Endothelial cell of umbilical vein (primary cell): Measurements from ENCODE around the gene VPS33B. TPM values are rescaled to one million over a fixed set of nuclear protein-coding genes. Genes with fewer than 3 reads are reported as not detected.

Experiments used
- BruUV-seq: library from RNA; stranded (reverse); fragments of 400-500 nt; replicated peaks from 2 replicates; lab custom pipeline; 2021; lab: Mats Ljungman, UMichigan
- CTCF ChIA-PET: fragments of 300-600, 350-600 bp; sonication (Branson Sonifier 250); formaldehyde crosslinking; loops from one replicate; lab custom pipeline; 2021; ENCODE audit warnings: antibody characterized with exemption, inconsistent platforms; lab: Charles Lee
- POLR2A ChIA-PET: fragments of 300-600, 350-600 bp; sonication (Branson Sonifier 250); formaldehyde crosslinking; loops from one replicate; lab custom pipeline; 2021; ENCODE audit warnings: antibody characterized with exemption, inconsistent platforms; lab: Charles Lee
- DNase-seq: peaks from one replicate; pipeline ENCODE4 v3.0.0-alpha.2; 2011; ENCODE audit warnings: low read depth, low spot score
- FAIRE-seq: peaks from 2 replicates; lab custom pipeline; 2011; peaks lifted over from hg19 to GRCh38; lab: Jason Lieb, UNC
- H2AFZ ChIP-seq: 2 replicates; pipeline ENCODE4 v1.6.0; 2012; ENCODE audit warnings: low read depth, low read length, control low read depth, inconsistent platforms
- H3K27ac ChIP-seq: 2 replicates; pipeline ENCODE4 v1.5.1; 2011; ENCODE audit warnings: low read depth, mild to moderate bottlenecking, control low read depth, low read length, moderate library complexity; ENCODE audit not compliant: insufficient read depth
- H3K27me3 ChIP-seq, 2 experiments: 2 replicates each; pipeline versions ENCODE4 v1.6.0 to v1.6.1; 2011; ENCODE audit warnings: low read length in 2 of 2, mixed read lengths in 1 of 2; ENCODE audit not compliant: control insufficient read depth in 2 of 2, insufficient read depth in 2 of 2
- H3K36me3 ChIP-seq, 2 experiments: 2 replicates in 1 of 2; 3 replicates in 1 of 2; pipeline ENCODE4 v1.5.1; 2011; ENCODE audit warnings: low read length in 2 of 2, mild to moderate bottlenecking in 1 of 2, moderate library complexity in 1 of 2; ENCODE audit not compliant: control insufficient read depth in 2 of 2, insufficient read depth in 2 of 2; ENCODE audit errors: extremely low read depth in 1 of 2
- H3K4me1 ChIP-seq: 3 replicates; pipeline ENCODE4 v1.5.1; 2011; ENCODE audit warnings: mild to moderate bottlenecking, low read length; ENCODE audit not compliant: control insufficient read depth, insufficient read depth; ENCODE audit errors: extremely low read depth
- H3K4me2 ChIP-seq: 2 replicates; pipeline ENCODE4 v1.6.1; 2011; ENCODE audit warnings: low read length, control low read depth, mixed read lengths; ENCODE audit not compliant: insufficient read depth
- H3K4me3 ChIP-seq, 3 experiments: fragments of 200-600 bp in 1 of 3; sonication (generic), shearing (Covaris generic) in 1 of 3; replicated peaks in 1 of 3; 2 replicates each; pipeline ENCODE4 v1.5.1; 2011 to 2016; ENCODE audit warnings: control low read depth in 3 of 3, low read length in 3 of 3, mild to moderate bottlenecking in 2 of 3, inconsistent platforms in 1 of 3, low read depth in 1 of 3, moderate library complexity in 1 of 3; ENCODE audit not compliant: insufficient read depth in 1 of 3
- H3K79me2 ChIP-seq: 2 replicates; pipeline ENCODE4 v1.6.0; 2012; ENCODE audit warnings: low read length, inconsistent platforms; ENCODE audit not compliant: control insufficient read depth, insufficient read depth
- H3K9ac ChIP-seq: replicated peaks from 2 replicates; pipeline ENCODE3; 2011; ENCODE audit warnings: low read length, control low read depth; ENCODE audit not compliant: insufficient read depth; ENCODE audit errors: extremely low read depth
- H3K9me1 ChIP-seq: replicated peaks from 3 replicates; pipeline ENCODE4 v1.6.0; 2011; ENCODE audit warnings: mild to moderate bottlenecking, low read length; ENCODE audit not compliant: control insufficient read depth, insufficient read depth; ENCODE audit errors: extremely low read depth
- H3K9me3 ChIP-seq: replicated peaks from 2 replicates; pipeline ENCODE4 v1.5.1; 2012; ENCODE audit warnings: low read length, inconsistent platforms; ENCODE audit not compliant: control insufficient read depth, insufficient read depth
- H4K20me1 ChIP-seq: replicated peaks from 2 replicates; pipeline ENCODE3; 2011; ENCODE audit warnings: mild to moderate bottlenecking, low read length; ENCODE audit not compliant: control insufficient read depth, insufficient read depth; ENCODE audit errors: extremely low read depth
- EZH2 ChIP-seq: IDR thresholded peaks from 2 replicates; pipeline ENCODE4 v1.6.1; 2012; ENCODE audit warnings: borderline replicate concordance, low read depth, mild to moderate bottlenecking, moderate library complexity, low read length, inconsistent platforms; ENCODE audit not compliant: severe bottlenecking
- FOS ChIP-seq: IDR thresholded peaks from 2 replicates; pipeline ENCODE4 v1.6.1; 2011; ENCODE audit warnings: mild to moderate bottlenecking, low read length, moderate library complexity, borderline replicate concordance; ENCODE audit not compliant: insufficient read depth
- GATA2 ChIP-seq: IDR thresholded peaks from 2 replicates; pipeline ENCODE4 v1.7.0; 2011; ENCODE audit warnings: low read depth, mild to moderate bottlenecking, moderate library complexity, mixed read lengths, low read length; ENCODE audit not compliant: insufficient read length, insufficient read depth
- JUN ChIP-seq: IDR thresholded peaks from 2 replicates; pipeline ENCODE4 v1.6.1; 2011; ENCODE audit warnings: borderline replicate concordance, low read depth; ENCODE audit not compliant: insufficient read length, insufficient read depth
- MYC ChIP-seq: IDR thresholded peaks from one replicate; pipeline ENCODE4 v1.6.1; 2011; ENCODE audit warnings: mild to moderate bottlenecking, low read depth, low read length
- POLR2A ChIP-seq: IDR thresholded peaks from 2 replicates; pipeline ENCODE4 v1.6.1; 2012; ENCODE audit warnings: low read depth, mild to moderate bottlenecking, control low read depth, low read length
- POLR2AphosphoS5 ChIP-seq: IDR thresholded peaks from 2 replicates; pipeline ENCODE4 v1.6.1; 2012; ENCODE audit warnings: low read depth, mild to moderate bottlenecking, control low read depth, low read length, moderate library complexity; ENCODE audit not compliant: insufficient read depth
- dilution Hi-C: fragments of 300-500 bp; cut with MboI; formaldehyde crosslinking; loops from one replicate; pipeline ENCODE4 v1.15.0; 2019; ENCODE audit warnings: low sequenced_read_pairs; ENCODE audit not compliant: extremely low pct_ligation_motif_present
- intact Hi-C: fragments of 100-400 bp; cut with micrococcal nuclease; formaldehyde crosslinking; loops from one replicate; pipeline ENCODE4 v1.10.0; 2022
- polyA plus RNA-seq, 4 experiments: library from polyadenylated mRNA; depleted of rRNA in 3 of 4; stranded (reverse) in 3 of 4; unstranded in 1 of 4; fragments of >200 nt; gene quantifications; 2 replicates each; pipeline versions ENCODE4 v1.2.1 to v1.2.3, GENCODE V29; 2011 to 2012; ENCODE audit warnings: missing spikeins in 1 of 4
- total RNA-seq: library from RNA; stranded (reverse); gene quantifications from 2 replicates; pipeline ENCODE4 v1.2.3, GENCODE V29; 2021
- TF ChIP-seq, protein P1 (sequence below), 2 donors: IDR thresholded peaks; 1 replicate in 1 of 2; 2 replicates in 1 of 2; pipeline ENCODE4 v1.5.1; 2011; ENCODE audit warnings: low read length in 2 of 2, mild to moderate bottlenecking in 2 of 2, moderate library complexity in 2 of 2, control low read depth in 1 of 2, inconsistent platforms in 1 of 2, low read depth in 1 of 2; ENCODE audit not compliant: insufficient read depth in 1 of 2; ENCODE audit errors: extremely low read depth in 1 of 2
- TF ChIP-seq, protein P2 (sequence below): IDR thresholded peaks from 2 replicates; pipeline ENCODE4 v1.6.1; 2011; ENCODE audit not compliant: insufficient read depth, insufficient read length

VPS33B gene
- total and polyA plus RNA-seq, 2 donors (not counting 3 experiments of a cell fraction or from before 2014, with no cell fraction given): 11.8 to 14.2 TPM

DNA sequence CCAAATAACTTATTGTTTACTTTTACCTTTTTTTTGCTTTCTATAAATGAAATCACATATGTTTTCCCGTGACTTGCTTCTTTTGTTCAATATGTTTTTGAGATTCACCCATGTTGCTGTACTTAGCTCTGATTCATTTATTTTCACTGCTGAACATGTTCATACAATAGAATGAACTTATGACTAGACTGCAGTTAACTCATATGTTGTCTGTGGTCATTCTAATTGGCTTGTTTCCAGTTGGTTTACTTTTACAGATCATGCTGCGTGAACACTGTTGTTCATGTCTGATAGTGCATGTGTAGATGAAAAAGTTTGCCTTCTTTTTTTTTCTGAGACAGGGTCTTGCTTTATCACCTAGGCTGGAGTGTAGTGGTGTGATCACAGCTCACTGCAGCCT is 46.0 kb upstream of the VPS33B start:
- DNase-seq (no peak), FAIRE-seq (no peak)
- no peak overlapping the region for H2AFZ ChIP-seq
- H3K27me3 ChIP-seq: no peaks in the 10 kb centered on the region
- H3K9ac ChIP-seq: no peak overlapping the region
- TF ChIP-seq, protein P1, sequence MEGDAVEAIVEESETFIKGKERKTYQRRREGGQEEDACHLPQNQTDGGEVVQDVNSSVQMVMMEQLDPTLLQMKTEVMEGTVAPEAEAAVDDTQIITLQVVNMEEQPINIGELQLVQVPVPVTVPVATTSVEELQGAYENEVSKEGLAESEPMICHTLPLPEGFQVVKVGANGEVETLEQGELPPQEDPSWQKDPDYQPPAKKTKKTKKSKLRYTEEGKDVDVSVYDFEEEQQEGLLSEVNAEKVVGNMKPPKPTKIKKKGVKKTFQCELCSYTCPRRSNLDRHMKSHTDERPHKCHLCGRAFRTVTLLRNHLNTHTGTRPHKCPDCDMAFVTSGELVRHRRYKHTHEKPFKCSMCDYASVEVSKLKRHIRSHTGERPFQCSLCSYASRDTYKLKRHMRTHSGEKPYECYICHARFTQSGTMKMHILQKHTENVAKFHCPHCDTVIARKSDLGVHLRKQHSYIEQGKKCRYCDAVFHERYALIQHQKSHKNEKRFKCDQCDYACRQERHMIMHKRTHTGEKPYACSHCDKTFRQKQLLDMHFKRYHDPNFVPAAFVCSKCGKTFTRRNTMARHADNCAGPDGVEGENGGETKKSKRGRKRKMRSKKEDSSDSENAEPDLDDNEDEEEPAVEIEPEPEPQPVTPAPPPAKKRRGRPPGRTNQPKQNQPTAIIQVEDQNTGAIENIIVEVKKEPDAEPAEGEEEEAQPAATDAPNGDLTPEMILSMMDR (IDR thresholded peaks at IDR 0.05; ENCODE audit: extremely low read depth in 1 of 2, insufficient read depth in 1 of 2, low read depth in 1 of 2, low read length in 2 of 2): no peak
- TF ChIP-seq POLR2A (no peak), JUN (no peak), MYC (no peak), GATA2 (no peak), POLR2AphosphoS5 (no peak), FOS (no peak), EZH2 (no peak)
- TF ChIP-seq, protein P2, sequence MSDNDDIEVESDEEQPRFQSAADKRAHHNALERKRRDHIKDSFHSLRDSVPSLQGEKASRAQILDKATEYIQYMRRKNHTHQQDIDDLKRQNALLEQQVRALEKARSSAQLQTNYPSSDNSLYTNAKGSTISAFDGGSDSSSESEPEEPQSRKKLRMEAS: no peak
- H3K4me1 ChIP-seq: no peaks in the 10 kb centered on the region
- no peak overlapping the region for H3K4me2 ChIP-seq
- dilution Hi-C loops: no loop called here
- intact Hi-C loops: no loop called here
- no peaks in the 10 kb centered on the region for H3K79me2 ChIP-seq
- H3K9me1 ChIP-seq: no peaks in the 10 kb centered on the region
- BruUV-seq: no TSS peak
- no peaks in the 10 kb centered on the region for H3K36me3 ChIP-seq
- no peaks in the 10 kb centered on the region for H4K20me1 ChIP-seq
- POLR2A ChIA-PET: no interaction called here
- H3K9me3 ChIP-seq: no peaks in the 10 kb centered on the region
- CTCF ChIA-PET: interaction anchor here (1.4 kb wide), 1 partner anchor 203 kb away, joined by 7 read pairs; no protein-coding TSS in a partner anchor
- no peak overlapping the region for H3K4me3 ChIP-seq
- H3K27ac ChIP-seq: no peak overlapping the region
